HG03097 (cell line): ENCODE measurements around the gene CRHBP.
"Not testable (repeated sequence)": the region's sequence is repeated elsewhere in the genome, so short reads cannot be mapped to it uniquely, and the experiment has no call there.

Source experiments
- ATAC-seq: cut with Tn5 transposase; IDR thresholded peaks from one replicate; pipeline ENCODE4 v1.9.1; 2021; ENCODE audit not compliant: unreplicated experiment, low FRiP score

CRHBP gene

GRCh38 chr5:76958991-76959767 is 6.3 kb downstream of the CRHBP start:
- ATAC-seq = no peak

GRCh38 chr5:76960004-76960625 is 7.3 kb downstream of the CRHBP start:
- ATAC-seq = peak; percentile 67

GRCh38 chr5:76964060-76964459 is 11.2 kb downstream of the CRHBP start:
- ATAC-seq = no peak

- no peak for ATAC-seq
Measured at GRCh38 chr5:76971511-76971910, 18.7 kb downstream of the CRHBP start.

- ATAC-seq = no peak
Measured at GRCh38 chr5:76972689-76973088, 19.8 kb downstream of the CRHBP start.

- ATAC-seq = no peak
Measured at GRCh38 chr5:76974785-76975184, 21.9 kb downstream of the CRHBP start.

GRCh38 chr5:76978869-76979268 is 26.0 kb downstream of the CRHBP start:
- no peak for ATAC-seq

- ATAC-seq = no peak
Measured at GRCh38 chr5:76980518-76981144, 27.8 kb downstream of the CRHBP start.

- ATAC-seq = no peak
Measured at GRCh38 chr5:76982450-76982849, 29.6 kb downstream of the CRHBP start.

- ATAC-seq = no peak
Measured at GRCh38 chr5:76983468-76983867, 30.6 kb downstream of the CRHBP start.

- ATAC-seq = no peak
Measured at GRCh38 chr5:76986825-76987526, 34.1 kb downstream of the CRHBP start.

- ATAC-seq = no peak
Measured at GRCh38 chr5:76990899-76991459, 38.1 kb downstream of the CRHBP start.

GRCh38 chr5:76993436-76993835 is 40.6 kb downstream of the CRHBP start:
- ATAC-seq = not testable (repeated sequence)

GRCh38 chr5:76994337-76994736 is 41.5 kb downstream of the CRHBP start:
- no peak for ATAC-seq

GRCh38 chr5:76998251-76998650 is 45.4 kb downstream of the CRHBP start:
- not testable (repeated sequence) for ATAC-seq

- no peak for ATAC-seq
Measured at GRCh38 chr5:76999451-76999850, 46.6 kb downstream of the CRHBP start.

GRCh38 chr5:77003246-77003645 is 50.4 kb downstream of the CRHBP start:
- no peak for ATAC-seq

- no peak for ATAC-seq
Measured at GRCh38 chr5:77006124-77006523, 53.3 kb downstream of the CRHBP start.

GRCh38 chr5:77008413-77008812 is 55.6 kb downstream of the CRHBP start:
- no peak for ATAC-seq

- ATAC-seq = no peak
Measured at GRCh38 chr5:77010243-77010642, 57.4 kb downstream of the CRHBP start.

- ATAC-seq = no peak
Measured at GRCh38 chr5:77011498-77011897, 58.7 kb downstream of the CRHBP start.
